Measurements from ENCODE around the gene THOP1.
"Not testable (repeated sequence)": the region's sequence is repeated elsewhere in the genome, so short reads cannot be mapped to it uniquely, and the experiment has no call there.

THOP1 gene

DNA sequence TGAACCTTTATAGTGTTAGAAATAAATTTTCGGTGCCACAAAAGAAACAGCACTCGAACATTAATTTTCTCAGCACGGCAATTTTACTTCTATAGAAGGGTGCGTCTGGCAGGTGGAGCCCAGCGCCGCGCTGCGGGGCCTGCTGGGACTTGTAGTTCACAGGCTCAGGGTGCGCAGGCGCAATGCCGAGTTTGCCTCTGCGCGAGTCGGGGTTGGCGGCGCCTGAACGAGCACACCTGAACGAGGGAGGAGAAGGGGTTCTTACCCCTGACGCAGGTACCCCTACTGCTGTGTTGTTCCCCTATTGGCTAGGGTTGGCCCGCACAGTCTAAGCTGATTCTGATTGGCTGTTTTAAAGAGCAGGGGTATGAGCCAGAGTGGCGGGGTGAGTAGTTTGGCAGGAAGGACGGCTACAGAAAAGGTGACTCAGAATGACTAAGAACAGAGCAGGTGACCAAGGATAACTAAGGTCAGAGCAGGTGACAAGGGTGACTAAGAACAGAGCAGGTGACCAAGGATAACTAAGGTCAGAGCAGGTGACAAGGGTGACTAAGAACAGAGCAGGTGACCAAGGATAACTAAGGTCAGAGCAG is 32.0 kb downstream of the THOP1 start:
- DNase-seq (ENCODE audit: low spot score): not testable (repeated sequence)

DNA sequence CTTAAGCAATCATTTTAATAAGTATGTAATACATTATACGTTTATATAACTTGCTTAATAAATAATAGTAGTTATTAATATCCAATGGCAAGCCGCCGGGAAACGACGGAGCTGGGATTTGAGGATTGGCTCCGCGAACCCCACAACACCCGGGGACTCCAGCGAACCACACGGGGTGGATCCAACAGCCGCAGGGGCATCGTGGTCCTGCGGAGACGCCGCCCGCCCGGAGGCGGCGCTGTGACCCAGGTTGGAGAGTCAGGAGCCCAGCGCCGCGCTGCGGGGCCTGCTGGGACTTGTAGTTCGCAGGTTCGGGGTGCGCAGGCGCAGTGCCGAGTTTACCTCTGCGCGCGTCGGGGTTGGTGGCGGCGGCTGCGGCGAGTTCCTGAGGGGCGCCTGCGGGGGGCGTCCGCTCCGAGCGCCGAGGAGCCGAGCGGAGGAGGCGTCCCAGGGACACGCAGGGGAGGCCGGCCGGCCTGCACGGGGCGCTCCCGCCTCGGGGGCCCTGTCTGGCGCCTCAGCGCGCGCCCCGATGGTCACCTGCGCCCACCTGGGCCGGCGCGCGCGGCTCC is 34.3 kb downstream of the THOP1 start, which contains the start of gene ZNF554:
TSS of gene ZNF554 (plus strand) at position 329 of the 572 bp plus-strand sequence. CDS start at position 533, 204 bp downstream.
- DNase-seq (ENCODE audit: low spot score): peak; percentile 91

DNA sequence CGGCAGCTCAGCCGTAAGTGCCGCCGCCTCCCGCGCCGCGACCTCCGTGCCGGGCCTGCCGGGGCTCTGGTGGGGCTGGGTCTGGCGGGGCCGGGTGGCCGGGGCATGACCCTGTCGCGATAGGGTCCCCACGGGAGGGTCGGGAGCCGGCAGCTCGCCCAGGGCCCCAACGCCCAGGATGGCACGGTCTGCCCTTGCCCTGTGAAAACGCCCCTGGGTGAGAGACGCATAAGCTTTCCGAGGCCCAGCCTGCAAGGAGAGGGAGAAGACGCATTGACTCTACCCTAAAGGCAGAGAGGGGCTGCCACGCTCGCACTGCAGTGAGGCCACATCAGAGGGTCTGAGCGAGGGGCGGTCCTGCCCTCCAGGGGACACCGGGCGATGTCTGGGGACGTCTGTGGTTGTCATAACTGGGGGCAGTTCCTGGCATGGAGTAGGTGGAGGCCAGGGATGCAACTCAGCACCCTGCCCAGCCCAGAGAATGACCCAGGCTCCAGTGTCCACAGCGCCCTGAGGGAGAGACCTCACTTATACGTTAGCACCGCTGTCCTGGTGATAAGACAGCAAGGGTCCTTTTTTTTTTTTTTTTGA is 34.9 kb downstream of the THOP1 start:
- DNase-seq (ENCODE audit: low spot score): no peak

DNA sequence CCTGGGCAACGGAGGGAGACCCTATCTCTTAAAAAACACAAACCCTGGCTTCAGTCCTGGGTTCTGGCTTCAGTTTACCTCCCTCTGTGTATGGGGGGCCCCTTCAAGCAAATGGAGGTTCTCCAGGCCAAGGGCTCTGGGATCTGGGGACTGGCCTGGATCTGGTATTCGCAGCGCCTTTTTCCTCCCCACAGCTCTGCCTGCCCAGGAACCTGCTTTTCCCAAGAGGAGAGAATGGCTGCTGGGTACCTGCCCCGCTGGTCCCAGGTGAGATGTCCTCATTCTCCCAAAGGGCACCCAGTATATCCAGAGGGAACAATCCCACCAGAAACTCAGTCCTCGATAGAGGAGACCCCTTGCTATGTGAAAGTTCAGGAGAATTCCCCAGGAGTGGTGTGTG is 37.5 kb downstream of the THOP1 start:
- DNase-seq (ENCODE audit: low spot score): no peak

DNA sequence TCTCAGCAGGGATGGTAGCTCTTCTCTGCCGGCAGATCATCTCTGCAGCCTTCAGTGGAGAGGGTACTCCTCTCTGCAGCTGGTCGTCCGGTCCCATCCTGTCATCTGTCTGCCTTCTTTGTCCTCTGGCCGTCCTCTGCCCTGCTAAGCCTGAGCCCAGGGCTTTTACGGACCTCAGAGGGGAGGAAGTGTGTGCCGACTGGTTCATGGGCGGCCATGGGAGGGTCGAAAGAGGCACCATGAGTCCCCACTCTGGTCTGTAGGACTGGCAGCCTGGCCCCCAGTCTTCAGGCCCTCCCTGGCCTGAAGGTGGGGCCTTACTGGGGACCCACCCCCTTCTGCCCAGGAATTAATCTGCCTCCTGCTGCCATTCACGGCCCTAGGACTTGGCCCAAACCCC is 38.3 kb downstream of the THOP1 start:
- no peak for DNase-seq (ENCODE audit: low spot score)

DNA sequence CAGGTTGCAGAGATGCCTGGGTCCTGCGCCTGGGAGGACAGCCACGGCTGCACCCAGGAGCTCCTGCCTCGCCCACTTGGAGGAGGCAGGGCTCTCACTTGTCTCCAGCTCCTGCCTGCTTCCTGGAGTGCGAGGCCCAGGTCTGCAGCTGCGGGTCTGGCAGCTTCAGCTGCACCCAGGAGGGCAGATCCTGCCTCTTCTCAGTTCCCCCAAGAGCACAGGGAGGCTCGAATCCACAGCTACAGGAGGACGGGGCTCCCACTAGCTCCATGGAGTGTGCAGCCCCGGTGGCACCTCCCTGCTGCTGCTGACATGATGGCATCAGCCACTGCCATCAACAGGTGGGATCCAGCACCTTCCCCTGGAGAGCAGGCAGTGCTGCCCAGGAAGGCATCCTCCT is 38.8 kb downstream of the THOP1 start:
- DNase-seq (ENCODE audit: low spot score): no peak

DNA sequence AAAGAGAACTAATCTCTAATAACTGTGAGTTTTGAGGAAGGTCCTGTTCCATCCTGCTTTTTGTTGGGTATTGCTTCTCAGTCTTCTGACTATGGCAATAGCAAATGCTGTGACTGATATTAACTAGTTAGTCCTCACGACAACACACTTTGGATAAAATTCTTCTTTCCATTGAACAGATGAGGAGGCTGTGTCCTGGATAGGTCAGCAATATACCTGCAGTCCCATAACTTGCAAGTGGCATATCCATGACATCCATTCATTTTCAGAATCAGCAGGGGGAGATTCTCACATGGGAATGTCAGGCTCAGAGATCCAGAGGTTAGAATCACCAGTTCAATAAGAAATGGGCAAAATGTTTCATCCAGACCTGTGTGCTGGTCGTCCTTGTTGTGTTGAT is 41.7 kb downstream of the THOP1 start:
- no peak for DNase-seq (ENCODE audit: low spot score)

DNA sequence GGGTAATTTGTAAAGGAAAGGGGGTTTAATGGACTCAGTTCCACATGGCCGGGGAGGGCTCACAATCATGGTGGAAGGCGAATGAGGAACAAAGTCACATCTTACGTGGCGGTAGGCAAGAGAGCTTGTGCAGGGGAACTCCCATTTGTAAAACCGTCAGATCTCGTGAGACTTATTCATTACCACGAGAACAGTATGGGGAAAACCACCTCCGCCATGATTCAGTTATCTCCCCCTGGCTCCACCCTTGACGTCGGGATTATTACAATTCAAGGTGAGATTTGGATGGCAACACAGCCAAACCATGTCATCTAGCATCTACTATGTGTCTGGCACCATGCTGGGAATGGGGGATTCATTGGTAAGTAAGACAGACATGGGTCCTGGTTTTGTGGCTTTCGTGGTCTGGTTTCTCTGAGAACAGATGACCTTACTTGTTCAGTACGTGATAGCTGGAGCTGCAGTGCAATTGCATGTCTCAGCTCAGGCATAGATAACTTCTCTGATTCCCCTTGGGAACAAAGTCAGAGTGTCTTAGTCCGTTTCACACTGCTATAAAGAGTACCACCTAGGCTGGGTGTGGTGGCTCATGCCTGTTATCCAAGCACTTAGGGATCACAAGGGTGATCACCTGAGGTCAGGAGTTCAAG is 42.7 kb downstream of the THOP1 start:
- no peak for DNase-seq (ENCODE audit: low spot score)

DNA sequence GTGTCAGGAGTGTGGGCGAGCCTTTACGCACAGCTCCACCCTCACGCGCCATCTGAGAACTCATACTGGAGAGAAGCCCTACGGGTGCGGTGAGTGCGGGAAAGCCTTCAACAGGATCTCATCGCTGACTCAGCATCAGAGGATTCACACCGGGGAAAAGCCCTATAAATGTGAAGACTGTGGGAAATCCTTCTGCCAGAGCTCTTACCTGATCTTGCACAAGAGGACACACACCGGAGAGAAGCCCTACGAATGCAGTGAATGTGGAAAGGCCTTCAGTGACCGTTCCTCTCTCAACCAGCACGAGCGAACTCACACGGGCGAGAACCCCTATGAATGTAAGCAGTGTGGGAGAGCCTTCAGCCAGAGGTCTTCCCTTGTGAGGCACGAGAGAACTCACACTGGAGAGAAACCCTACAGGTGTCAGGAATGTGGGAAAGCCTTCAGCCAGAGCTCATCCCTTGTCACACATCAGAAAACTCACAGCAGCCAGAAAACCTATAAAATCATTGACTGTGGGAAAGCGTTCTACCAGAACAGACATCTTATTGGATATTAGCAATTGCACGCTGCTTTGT is 49.1 kb downstream of the THOP1 start:
- no peak for DNase-seq (ENCODE audit: low spot score)

DNA sequence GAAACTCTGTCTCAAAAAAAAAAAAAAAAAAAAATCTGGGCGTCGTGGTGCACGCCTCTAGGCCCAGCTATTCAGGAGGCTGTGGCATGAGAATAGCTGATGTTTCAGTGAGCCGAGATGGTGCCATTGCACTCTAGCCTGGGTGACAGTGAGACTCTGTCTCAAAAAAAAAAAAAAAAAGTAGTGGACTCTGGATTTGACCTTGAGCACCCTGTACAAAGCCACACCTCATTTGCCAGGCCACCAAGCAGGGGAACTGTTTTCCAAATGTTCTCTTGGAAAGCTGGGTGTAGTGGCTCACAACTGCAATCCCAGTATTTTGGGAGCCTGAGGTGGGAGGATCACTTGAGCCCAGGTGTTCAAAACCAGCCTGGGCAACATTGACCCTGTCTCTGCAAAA is 52.1 kb downstream of the THOP1 start:
- no peak for DNase-seq (ENCODE audit: low spot score)

DNA sequence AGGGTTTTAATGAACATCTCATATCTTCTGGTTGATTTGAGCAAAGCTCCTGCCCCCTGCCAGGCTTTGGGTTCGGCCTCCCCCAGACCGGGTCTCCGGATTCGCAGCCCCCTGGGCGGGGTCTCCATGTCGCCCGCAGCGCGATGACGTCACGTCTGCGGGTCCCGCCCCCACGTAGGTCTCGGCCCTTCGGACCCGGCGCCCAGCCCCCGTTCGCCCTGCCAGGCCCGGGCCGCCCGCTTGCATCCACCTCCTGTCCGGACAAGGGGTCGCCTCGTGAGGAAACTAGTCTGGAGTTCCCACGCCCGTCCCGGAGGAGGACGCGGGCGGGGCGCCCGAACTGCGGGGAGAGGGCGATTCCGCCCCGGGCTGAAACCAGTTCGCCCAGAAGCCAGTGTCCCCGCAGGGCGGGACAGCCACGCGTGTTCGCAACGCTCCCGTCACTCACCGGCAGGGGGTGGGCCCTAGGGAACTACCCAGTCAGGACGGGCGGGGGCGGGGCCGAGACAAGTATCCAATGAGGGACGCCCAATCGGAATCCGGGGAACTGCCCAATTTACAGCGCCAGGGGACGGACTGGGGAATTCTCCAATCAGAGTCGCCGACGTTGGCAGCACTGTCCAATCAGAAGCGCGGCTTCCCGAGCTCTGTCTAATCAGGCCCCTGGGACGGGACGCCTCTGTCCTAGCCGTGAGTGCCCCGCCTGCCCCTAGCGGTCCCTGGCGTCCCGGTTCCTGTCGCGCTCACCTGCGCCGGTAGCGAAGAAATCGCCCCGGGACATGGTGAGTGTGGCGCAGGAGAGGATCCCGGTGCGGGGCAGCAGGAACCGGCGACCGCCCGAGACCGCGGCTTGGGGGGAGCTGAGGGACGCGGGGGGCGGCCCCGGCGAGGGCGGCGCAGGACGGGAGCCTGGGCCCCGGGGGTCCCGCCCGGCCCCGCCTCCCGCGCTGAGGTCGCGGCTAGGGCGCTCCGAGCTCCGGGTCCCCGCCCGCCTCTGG is 55.8 kb downstream of the THOP1 start, which contains the start of gene ZNF555:
TSS of gene ZNF555 (plus strand) at position 682 of the 998 bp plus-strand sequence. CDS start at position 780, 98 bp downstream.
- peak; percentile 100 for DNase-seq (ENCODE audit: low spot score)

DNA sequence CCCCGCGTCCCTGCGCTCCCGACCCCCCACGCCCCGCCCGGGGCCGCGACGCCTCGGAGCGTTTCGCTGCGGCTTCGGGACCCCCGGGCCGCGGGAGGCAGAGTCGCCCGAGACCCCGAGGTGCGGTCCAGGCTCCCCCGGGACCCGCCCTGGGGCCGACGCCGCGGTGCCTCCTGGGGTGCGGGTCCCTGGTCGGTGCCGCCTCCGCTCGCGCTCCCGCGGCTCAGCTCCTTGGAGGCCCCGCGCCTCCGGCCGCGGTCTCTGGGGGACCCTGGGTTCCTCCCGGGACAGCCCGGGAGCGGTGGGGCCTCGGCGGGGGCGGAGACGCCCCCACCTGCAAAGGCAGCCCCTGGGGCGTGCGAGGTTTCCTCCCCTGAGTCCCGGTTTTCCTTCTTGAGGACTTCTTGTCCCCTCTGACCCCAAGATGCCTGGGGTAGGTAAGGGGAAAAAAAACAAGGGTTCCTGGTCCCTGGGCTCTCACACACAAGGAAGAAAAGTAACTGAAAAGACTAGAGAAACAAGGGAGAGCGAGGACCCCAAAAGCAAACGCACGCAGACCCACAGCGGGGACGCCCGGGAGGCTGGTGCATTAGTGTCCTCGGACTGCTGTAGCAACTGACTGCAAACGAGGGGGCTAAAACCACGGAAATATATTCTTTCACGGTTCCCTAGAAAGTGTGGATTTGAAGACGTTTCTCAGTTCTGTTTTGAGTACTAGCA is 56.7 kb downstream of the THOP1 start:
- DNase-seq (ENCODE audit: low spot score): no peak

DNA sequence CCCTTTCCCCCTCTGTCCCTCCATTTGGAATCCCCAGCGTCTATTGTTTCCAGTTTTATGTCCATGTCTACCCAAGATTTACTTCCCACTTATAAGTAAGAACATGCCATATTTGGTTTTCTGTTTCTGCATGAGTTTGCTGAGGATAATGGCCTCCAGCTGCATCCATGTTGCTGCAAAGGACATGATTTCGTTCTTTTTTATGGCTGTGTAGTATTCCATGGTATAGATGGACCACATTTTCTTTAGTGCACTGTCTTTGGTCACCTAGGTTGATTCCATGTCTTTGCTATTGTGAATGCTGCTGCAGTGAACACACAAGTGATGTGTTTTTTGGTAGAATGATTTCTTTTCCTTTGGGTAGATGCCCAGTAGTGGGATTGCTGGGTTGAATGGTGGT is 59.8 kb downstream of the THOP1 start:
- no peak for DNase-seq (ENCODE audit: low spot score)

DNA sequence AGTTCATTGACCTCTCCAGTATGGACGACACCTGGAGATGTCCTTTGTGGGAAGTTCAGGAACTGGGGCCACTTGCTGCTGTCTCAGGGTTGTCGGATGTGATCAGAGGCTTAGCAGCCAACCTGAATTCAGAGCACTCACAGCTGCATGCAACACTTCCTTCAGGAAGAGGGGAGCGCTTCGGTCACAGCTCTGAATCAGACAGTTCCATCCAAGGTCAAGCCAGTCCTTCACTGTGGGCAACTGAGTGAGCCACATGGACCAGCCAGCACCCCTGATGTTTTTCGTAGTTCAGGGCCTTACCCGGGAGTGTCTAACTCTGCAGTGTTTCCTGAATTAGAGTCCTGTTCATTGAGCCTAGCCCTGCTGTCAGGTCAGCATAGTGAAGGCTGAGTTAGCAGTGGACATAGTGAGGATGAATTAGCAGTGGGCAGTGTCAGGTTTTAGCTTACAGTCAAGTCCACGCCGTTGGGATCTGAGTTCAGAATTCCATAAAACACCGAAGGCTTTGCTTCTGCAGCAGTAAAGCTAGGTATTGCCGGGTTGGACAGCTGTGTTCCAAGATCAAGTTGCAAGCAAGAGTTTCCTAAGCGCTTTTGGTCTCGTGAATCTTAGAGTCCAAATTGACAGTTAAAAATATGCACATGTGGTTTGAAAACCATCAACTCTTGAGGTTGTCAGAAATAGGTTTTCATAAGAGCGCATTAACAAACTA is 61.0 kb downstream of the THOP1 start:
- DNase-seq (ENCODE audit: low spot score): no peak

DNA sequence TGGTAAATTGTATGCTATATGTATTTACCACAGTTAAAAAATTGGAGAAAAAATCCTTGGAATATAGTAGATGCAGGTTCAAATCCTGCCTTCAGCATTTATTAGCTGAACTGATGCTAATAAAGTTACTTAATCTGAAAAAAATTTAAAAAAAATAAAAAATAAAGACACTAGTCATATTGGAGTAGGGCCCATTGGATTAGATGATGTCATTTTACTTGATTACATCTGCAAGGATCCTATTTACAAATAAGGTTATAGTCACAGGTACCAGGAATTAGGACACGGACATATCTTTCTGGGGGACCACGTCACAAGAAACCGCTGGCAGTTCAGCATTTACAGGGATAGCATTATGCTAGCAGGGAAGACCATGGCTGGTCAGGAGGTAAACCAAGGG is 62.2 kb downstream of the THOP1 start:
- DNase-seq (ENCODE audit: low spot score): no peak

DNA sequence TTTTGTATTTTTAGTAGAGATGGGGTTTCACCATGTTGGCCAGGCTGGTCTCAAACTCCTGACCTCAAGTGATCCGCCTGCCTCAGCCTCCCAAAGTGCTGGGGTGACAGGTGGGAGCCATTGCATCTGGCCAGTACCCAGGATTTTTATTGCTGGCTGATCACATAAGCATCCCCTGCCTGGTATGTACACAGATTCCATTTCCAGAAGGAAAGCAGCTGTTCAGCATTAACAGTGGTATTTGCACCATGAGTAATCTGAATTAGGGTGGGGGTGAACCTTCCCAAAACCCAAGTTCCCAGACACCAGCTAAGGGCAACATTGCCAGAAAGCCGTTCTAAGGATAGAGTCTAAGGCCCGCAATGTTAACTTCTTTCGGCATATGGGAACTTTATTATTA is 63.3 kb downstream of the THOP1 start:
- DNase-seq (ENCODE audit: low spot score): no peak

DNA sequence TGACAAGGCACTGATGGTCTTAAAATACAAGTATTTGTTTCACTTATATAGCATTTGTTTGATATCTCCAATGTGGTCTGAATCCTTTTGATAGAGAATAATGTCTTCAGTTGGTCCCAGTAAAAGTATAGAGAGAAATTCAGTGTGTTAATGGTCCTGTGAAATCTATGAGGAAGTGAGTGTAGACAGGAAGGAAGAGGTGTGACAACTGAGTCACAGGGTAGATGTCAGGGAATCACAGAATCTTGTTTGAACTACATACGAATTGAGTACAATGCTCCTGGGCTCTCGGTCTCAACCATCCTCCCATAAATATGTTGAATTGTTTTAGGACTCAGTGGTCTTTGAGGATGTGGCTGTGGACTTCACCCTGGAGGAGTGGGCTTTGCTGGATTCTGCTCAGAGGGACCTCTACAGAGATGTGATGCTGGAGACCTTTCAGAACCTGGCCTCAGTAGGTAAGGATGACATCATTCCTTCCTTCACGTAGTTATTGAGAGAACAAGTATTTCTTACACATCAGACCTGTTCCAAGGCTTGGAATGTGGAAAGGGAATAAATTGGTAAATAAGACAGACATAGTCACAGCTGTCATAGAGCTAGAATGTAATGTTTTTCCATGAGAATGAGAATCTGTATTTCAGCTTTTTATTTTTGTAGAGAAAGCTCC is 65.1 kb downstream of the THOP1 start:
- no peak for DNase-seq (ENCODE audit: low spot score)

DNA sequence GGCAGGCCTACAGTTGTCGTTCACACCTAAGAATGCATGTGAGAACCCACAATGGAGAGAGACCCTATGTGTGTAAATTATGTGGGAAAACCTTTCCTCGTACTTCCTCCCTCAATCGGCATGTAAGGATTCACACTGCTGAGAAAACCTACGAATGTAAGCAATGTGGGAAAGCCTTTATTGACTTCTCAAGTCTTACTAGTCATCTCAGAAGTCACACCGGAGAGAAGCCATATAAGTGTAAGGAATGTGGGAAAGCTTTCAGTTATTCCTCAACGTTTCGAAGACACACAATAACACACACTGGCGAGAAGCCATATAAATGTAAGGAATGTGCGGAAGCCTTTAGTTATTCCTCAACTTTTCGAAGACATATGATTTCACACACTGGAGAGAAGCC is 67.3 kb downstream of the THOP1 start:
- DNase-seq (ENCODE audit: low spot score): no peak

DNA sequence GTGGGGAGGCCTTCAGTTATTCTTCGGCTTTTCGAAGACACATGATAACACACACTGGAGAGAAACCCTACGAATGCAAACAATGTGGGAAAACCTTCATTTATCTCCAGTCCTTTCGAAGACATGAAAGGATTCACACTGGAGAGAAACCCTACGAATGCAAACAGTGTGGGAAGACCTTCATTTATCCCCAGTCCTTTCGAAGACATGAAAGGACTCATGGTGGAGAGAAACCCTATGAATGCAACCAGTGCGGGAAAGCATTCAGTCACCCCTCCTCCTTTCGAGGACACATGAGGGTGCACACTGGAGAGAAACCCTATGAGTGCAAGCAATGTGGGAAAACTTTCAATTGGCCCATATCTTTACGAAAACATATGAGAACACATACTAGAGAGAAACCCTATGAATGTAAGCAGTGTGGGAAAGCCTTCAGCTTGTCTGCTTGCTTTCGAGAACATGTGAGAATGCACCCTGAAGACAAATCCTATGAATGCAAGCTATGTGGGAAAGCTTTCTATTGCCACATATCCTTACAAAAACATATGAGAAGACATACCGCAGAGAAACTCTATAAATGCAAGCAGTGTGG is 67.8 kb downstream of the THOP1 start:
- DNase-seq (ENCODE audit: low spot score): no peak

All from globus pallidus (tissue), 1 donor.